Aorta (tissue), 5 donors: ENCODE results near the gene CLEC2L. TPM values are rescaled to one million over a fixed set of nuclear protein-coding genes. Genes with fewer than 3 reads are reported as not detected.

ENCODE experiments used
- ATAC-seq: fragments of 200-7000 bp; cut with Tn5 transposase; one replicate; pipeline ENCODE4 v1.9.1; 2022; ENCODE audit warnings: moderate library complexity; ENCODE audit not compliant: low FRiP score
- DNase-seq, 2 donors: peaks; one replicate each; pipeline ENCODE4 v3.0.0-alpha.2; 2020
- H3K27ac ChIP-seq, 2 donors: one replicate each; pipeline ENCODE4 v1.5.1; 2013; ENCODE audit warnings: low read length in 2 of 2, mild to moderate bottlenecking in 2 of 2, moderate library complexity in 2 of 2, control low read depth in 1 of 2, inconsistent platforms in 1 of 2, low read depth in 1 of 2
- H3K27me3 ChIP-seq, 2 donors: one replicate each; pipeline ENCODE4 v1.6.1; 2013; ENCODE audit warnings: control low read depth in 1 of 2, low read length in 1 of 2, mild to moderate bottlenecking in 1 of 2, moderate library complexity in 1 of 2; ENCODE audit not compliant: insufficient read depth in 2 of 2, control insufficient read depth in 1 of 2
- H3K36me3 ChIP-seq, 2 donors: one replicate each; pipeline ENCODE4 v1.6.1; 2013; ENCODE audit warnings: control low read depth in 1 of 2, low read length in 1 of 2, mild to moderate bottlenecking in 1 of 2; ENCODE audit not compliant: insufficient read depth in 2 of 2, control insufficient read depth in 1 of 2
- H3K4me1 ChIP-seq, 2 donors: one replicate each; pipeline ENCODE4 v1.6.1; 2013; ENCODE audit warnings: low read length in 2 of 2, control low read depth in 1 of 2, mild to moderate bottlenecking in 1 of 2, moderate library complexity in 1 of 2; ENCODE audit not compliant: insufficient read depth in 2 of 2, control insufficient read depth in 1 of 2
- H3K4me3 ChIP-seq, 2 donors: one replicate each; pipeline ENCODE4 v1.5.1; 2013; ENCODE audit warnings: low read length in 2 of 2, control low read depth in 1 of 2, mild to moderate bottlenecking in 1 of 2
- H3K9me3 ChIP-seq: one replicate; pipeline ENCODE4 v1.6.1; 2013; ENCODE audit warnings: mild to moderate bottlenecking, low read length; ENCODE audit not compliant: control insufficient read depth
- WGBS, 2 donors: extraction: QIAGEN DNeasy Blood & Tissue Kit; methylation state at CpG; one replicate each; pipeline ENCODE4 v1.1.7; 2013; 5-methylcytosine and 5-hydroxymethylcytosine counted together
- intact Hi-C, 2 donors: fragments of 100-400 bp; cut with DNase I; formaldehyde crosslinking; loops; one replicate each; pipeline versions ENCODE4 v1.14.2 to v1.15.0; 2022
- polyA plus RNA-seq, 2 donors: library from polyadenylated mRNA; stranded (reverse); fragments of 200-250 nt; gene quantifications; one replicate each; pipeline ENCODE4 v1.2.3, GENCODE V29; 2013
- total RNA-seq, 2 donors: library from RNA; stranded (reverse); fragmentation: NEBNext Ultra II Directional; extraction: Animal tissue kit (Norgen Biotek cat#: 25700); gene quantifications; one replicate each; pipeline ENCODE4 v1.2.1, GENCODE V29; 2021
- donor health status: healthy with polysubstance abuse.
- donor health status: Bipolar disorder and iron deficiency.
- donor health status: DM: no; HTN: no; CAD: no.
- donor health status: DM: no; HTN: no; CAD: no.
- donor health status: DM: yes; HTN: yes; CAD: no.

The CLEC2L gene
- total and polyA plus RNA-seq, 4 donors: not detected

- no peaks in the 10 kb centered on the region for H3K4me1 ChIP-seq
- H3K4me3 ChIP-seq: no peak overlapping the region
- 35 to 45% methylated on average over 4 of the region's 4 CpGs for WGBS, 2 donors
- H3K9me3 ChIP-seq: peaks cover 6% of the 10 kb centered on the region
- ATAC-seq (no peak), DNase-seq (no peak)
- H3K27me3 ChIP-seq: no peaks in the 10 kb centered on the region
- H3K27ac ChIP-seq: no peak overlapping the region
- H3K36me3 ChIP-seq: no peaks in the 10 kb centered on the region
- intact Hi-C loops: loop anchor here in 1 of 2 donors (5.0 kb wide), 1 partner anchor 42 kb away; no protein-coding TSS in a partner anchor
Measured at GRCh38 chr7:139488810-139489209, 34.7 kb upstream of the CLEC2L start.

- Histone ChIP-seq H3K9me3 (peaks cover 6% of the 10 kb centered on the region), H3K27ac (no peak overlapping the region), H3K36me3 (no peaks in the 10 kb centered on the region), H3K4me3 (no peak overlapping the region), H3K4me1 (no peaks in the 10 kb centered on the region), H3K27me3 (no peaks in the 10 kb centered on the region)
- ATAC-seq: no peak
- intact Hi-C loops: no loop called here
- DNase-seq: no peak
- WGBS, 2 donors: 75 to 77% methylated on average over 5 of the region's 5 CpGs
Measured at GRCh38 chr7:139490130-139490529, 33.4 kb upstream of the CLEC2L start.

- Histone ChIP-seq H3K27ac (no peak overlapping the region), H3K9me3 (peaks cover 6% of the 10 kb centered on the region), H3K36me3 (no peaks in the 10 kb centered on the region), H3K4me3 (no peak overlapping the region), H3K27me3 (no peaks in the 10 kb centered on the region), H3K4me1 (no peaks in the 10 kb centered on the region)
- DNase-seq (no peak), ATAC-seq (no peak)
- intact Hi-C loops: no loop called here
- 89 to 92% methylated on average over 1 of the region's 1 CpG for WGBS, 2 donors
Measured at GRCh38 chr7:139492293-139492692, 31.2 kb upstream of the CLEC2L start.

GRCh38 chr7:139494835-139495579 is 28.5 kb upstream of the CLEC2L start:
- H3K4me3 ChIP-seq: no peak overlapping the region
- DNase-seq (no peak), ATAC-seq (no peak)
- intact Hi-C loops: loop anchor here in 1 of 2 donors (5.0 kb wide), 1 partner anchor 507 kb away; no protein-coding TSS in a partner anchor
- H3K4me1 ChIP-seq: no peaks in the 10 kb centered on the region
- peaks cover 6% of the 10 kb centered on the region for H3K9me3 ChIP-seq
- H3K27ac ChIP-seq: no peak overlapping the region
- WGBS, 2 donors: 51% methylated on average over 5 of the region's 5 CpGs
- H3K36me3 ChIP-seq: no peaks in the 10 kb centered on the region
- H3K27me3 ChIP-seq: no peaks in the 10 kb centered on the region

- Histone ChIP-seq H3K27ac (no peak overlapping the region), H3K36me3 (no peaks in the 10 kb centered on the region), H3K4me3 (no peak overlapping the region), H3K27me3 (no peaks in the 10 kb centered on the region), H3K9me3 (peaks cover 6% of the 10 kb centered on the region), H3K4me1 (no peaks in the 10 kb centered on the region)
- ATAC-seq: no peak
- intact Hi-C loops: loop anchor here in 1 of 2 donors (5.0 kb wide), 1 partner anchor 507 kb away; no protein-coding TSS in a partner anchor
- 89 to 92% methylated on average over 8 of the region's 8 CpGs for WGBS, 2 donors
- no peak for DNase-seq
Measured at GRCh38 chr7:139495580-139496125, 27.8 kb upstream of the CLEC2L start.

GRCh38 chr7:139496528-139496927 is 27.0 kb upstream of the CLEC2L start:
- Histone ChIP-seq H3K9me3 (peaks cover 6% of the 10 kb centered on the region), H3K4me1 (no peaks in the 10 kb centered on the region), H3K36me3 (no peaks in the 10 kb centered on the region), H3K27me3 (no peaks in the 10 kb centered on the region), H3K4me3 (no peak overlapping the region), H3K27ac (no peak overlapping the region)
- intact Hi-C loops: loop anchor here in 1 of 2 donors (5.0 kb wide), 1 partner anchor 506 kb away; no protein-coding TSS in a partner anchor
- WGBS, 2 donors: 96 to 97% methylated on average over 10 of the region's 10 CpGs
- ATAC-seq (no peak), DNase-seq (no peak)

- intact Hi-C loops: loop anchor here in 1 of 2 donors (5.0 kb wide), 1 partner anchor 502 kb away; no protein-coding TSS in a partner anchor
- Histone ChIP-seq H3K9me3 (no peaks in the 10 kb centered on the region), H3K4me3 (no peak overlapping the region), H3K27me3 (no peaks in the 10 kb centered on the region), H3K27ac (no peak overlapping the region), H3K36me3 (no peaks in the 10 kb centered on the region), H3K4me1 (no peaks in the 10 kb centered on the region)
- no peak for DNase-seq
- 93 to 98% methylated on average over 7 of the region's 7 CpGs for WGBS, 2 donors
- no peak for ATAC-seq
Measured at GRCh38 chr7:139500770-139501138, 22.7 kb upstream of the CLEC2L start.

- Histone ChIP-seq H3K36me3 (no peaks in the 10 kb centered on the region), H3K27me3 (no peaks in the 10 kb centered on the region), H3K27ac (no peak overlapping the region), H3K9me3 (no peaks in the 10 kb centered on the region), H3K4me1 (no peaks in the 10 kb centered on the region), H3K4me3 (no peak overlapping the region)
- 89 to 90% methylated on average over 22 of the region's 22 CpGs for WGBS, 2 donors
- intact Hi-C loops: loop anchor here in 1 of 2 donors (5.0 kb wide), 1 partner anchor 500 kb away; no protein-coding TSS in a partner anchor
- ATAC-seq: no peak
- DNase-seq: no peak
Measured at GRCh38 chr7:139502226-139502625, 21.3 kb upstream of the CLEC2L start.

GRCh38 chr7:139505563-139505962 is 17.9 kb upstream of the CLEC2L start:
- ATAC-seq (no peak), DNase-seq (no peak)
- Histone ChIP-seq H3K4me1 (no peaks in the 10 kb centered on the region), H3K27me3 (no peaks in the 10 kb centered on the region), H3K9me3 (no peaks in the 10 kb centered on the region), H3K36me3 (no peaks in the 10 kb centered on the region), H3K4me3 (no peak overlapping the region), H3K27ac (no peak overlapping the region)
- intact Hi-C loops: no loop called here
- 76 to 81% methylated on average over 9 of the region's 9 CpGs for WGBS, 2 donors
